RWPE2 (cell line): ENCODE results near the gene PRKAR2A.

Source experiments
- ATAC-seq: fragments of 200-7000 bp; cut with Tn5 transposase; 3 replicates; pipeline ENCODE4 v1.9.1; 2021; ENCODE audit warnings: low read depth
- DNase-seq: peaks from one replicate; pipeline ENCODE4 v3.0.0-alpha.2; 2020; ENCODE audit warnings: low spot score
- H3K27ac ChIP-seq: fragments of 450-650 bp; 2 replicates; pipeline ENCODE4 v1.5.1; 2017; ENCODE audit warnings: mild to moderate bottlenecking; ENCODE audit not compliant: poor library complexity, severe bottlenecking
- H3K27me3 ChIP-seq: fragments of 250-450 bp; sonication (Bioruptor Pico); 2 replicates; pipeline ENCODE4 v1.5.1; 2021; ENCODE audit warnings: mild to moderate bottlenecking, moderate library complexity; ENCODE audit not compliant: insufficient read depth, poor library complexity, severe bottlenecking
- H3K36me3 ChIP-seq: fragments of 250-450 bp; sonication (Bioruptor Pico); 2 replicates; pipeline ENCODE4 v1.5.1; 2020; ENCODE audit warnings: low read depth, mild to moderate bottlenecking, moderate library complexity
- H3K4me1 ChIP-seq: fragments of 250-450 bp; sonication (Bioruptor Pico); 2 replicates; pipeline ENCODE4 v1.5.1; 2021; ENCODE audit warnings: mild to moderate bottlenecking, moderate library complexity; ENCODE audit not compliant: insufficient read depth, poor library complexity, severe bottlenecking
- H3K4me3 ChIP-seq: fragments of 250-450 bp; sonication (Bioruptor Pico); 2 replicates; pipeline ENCODE4 v1.5.1; 2021; ENCODE audit warnings: mild to moderate bottlenecking, moderate library complexity; ENCODE audit not compliant: severe bottlenecking
- H3K9me3 ChIP-seq: fragments of 250-450 bp; sonication (Bioruptor Pico); 2 replicates; pipeline ENCODE4 v1.5.1; 2021; ENCODE audit warnings: mild to moderate bottlenecking, moderate library complexity; ENCODE audit not compliant: severe bottlenecking
- CTCF ChIP-seq: fragments of 450-650 bp; IDR thresholded peaks from one replicate; pipeline ENCODE4 v1.5.1; 2017; ENCODE audit warnings: mild to moderate bottlenecking, moderate library complexity; ENCODE audit not compliant: poor library complexity, severe bottlenecking

Gene PRKAR2A

GRCh38 chr3:48847053-48847503 is 596 bp downstream of the PRKAR2A start:
- TF ChIP-seq CTCF: no peak
- no peaks in the 10 kb centered on the region for H3K27me3 ChIP-seq
- H3K36me3 ChIP-seq: peaks cover 10% of the 10 kb centered on the region
- DNase-seq (peak; percentile 83), ATAC-seq (peak; percentile 76)
- H3K4me3 ChIP-seq: peak overlapping the region; percentile 57
- peaks cover 4% of the 10 kb centered on the region for H3K4me1 ChIP-seq
- H3K27ac ChIP-seq: peak overlapping the region; percentile 72
- H3K9me3 ChIP-seq: no peaks in the 10 kb centered on the region

DNA sequence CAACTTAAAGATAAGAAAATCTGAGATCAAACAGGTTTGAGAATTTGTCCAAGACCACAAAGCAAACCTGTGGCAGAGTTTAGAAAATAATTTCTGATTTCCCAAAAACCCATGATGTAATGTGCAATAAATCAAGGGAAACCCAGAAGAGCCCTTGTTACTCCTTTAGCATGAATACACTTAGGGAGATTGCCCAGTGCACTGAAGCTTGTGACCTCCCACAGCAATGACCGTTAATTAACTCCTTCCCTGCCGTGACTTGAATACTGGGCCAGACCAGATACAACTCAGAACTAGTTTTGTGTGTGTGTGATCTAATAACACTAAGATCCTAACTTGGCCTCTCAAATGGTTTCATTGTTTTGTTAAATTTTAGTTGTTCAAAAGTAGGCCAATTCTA is 2.5 kb downstream of the PRKAR2A start:
- Histone ChIP-seq H3K4me1 (peaks cover 4% of the 10 kb centered on the region), H3K27me3 (no peaks in the 10 kb centered on the region), H3K27ac (no peak overlapping the region), H3K9me3 (no peaks in the 10 kb centered on the region), H3K4me3 (no peak overlapping the region), H3K36me3 (peaks cover 10% of the 10 kb centered on the region)
- DNase-seq (no peak), ATAC-seq (no peak)
- TF ChIP-seq CTCF: no peak

DNA sequence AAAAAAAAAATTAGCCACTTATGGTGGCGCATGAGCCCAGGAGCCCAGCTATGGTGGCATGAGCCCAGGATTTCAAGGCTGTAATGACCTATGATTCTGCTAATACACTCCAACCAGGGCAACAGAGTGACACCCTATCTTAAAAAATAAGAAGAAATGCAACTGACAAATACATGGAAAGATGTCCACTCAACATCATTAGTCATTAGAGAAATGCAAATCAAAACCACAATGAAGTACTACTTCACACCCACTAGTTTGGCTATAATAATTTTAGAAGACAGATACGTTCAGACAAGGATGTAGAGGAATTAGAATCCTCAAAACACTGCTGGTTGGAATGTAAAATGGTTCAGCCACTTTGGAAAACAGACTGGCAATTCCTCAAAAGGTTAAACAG is 10.5 kb downstream of the PRKAR2A start:
- Histone ChIP-seq H3K36me3 (no peaks in the 10 kb centered on the region), H3K4me1 (no peaks in the 10 kb centered on the region), H3K4me3 (no peak overlapping the region), H3K27ac (no peak overlapping the region), H3K9me3 (no peaks in the 10 kb centered on the region), H3K27me3 (no peaks in the 10 kb centered on the region)
- DNase-seq: no peak
- no peak for TF ChIP-seq CTCF
- no peak for ATAC-seq

- ATAC-seq: no peak
- Histone ChIP-seq H3K4me3 (no peak overlapping the region), H3K9me3 (no peaks in the 10 kb centered on the region), H3K36me3 (no peaks in the 10 kb centered on the region), H3K27ac (no peak overlapping the region), H3K4me1 (no peaks in the 10 kb centered on the region), H3K27me3 (no peaks in the 10 kb centered on the region)
- no peak for DNase-seq
- no peak for TF ChIP-seq CTCF
Observed at GRCh38 chr3:48835650-48836366, 11.9 kb downstream of the PRKAR2A start.

DNA sequence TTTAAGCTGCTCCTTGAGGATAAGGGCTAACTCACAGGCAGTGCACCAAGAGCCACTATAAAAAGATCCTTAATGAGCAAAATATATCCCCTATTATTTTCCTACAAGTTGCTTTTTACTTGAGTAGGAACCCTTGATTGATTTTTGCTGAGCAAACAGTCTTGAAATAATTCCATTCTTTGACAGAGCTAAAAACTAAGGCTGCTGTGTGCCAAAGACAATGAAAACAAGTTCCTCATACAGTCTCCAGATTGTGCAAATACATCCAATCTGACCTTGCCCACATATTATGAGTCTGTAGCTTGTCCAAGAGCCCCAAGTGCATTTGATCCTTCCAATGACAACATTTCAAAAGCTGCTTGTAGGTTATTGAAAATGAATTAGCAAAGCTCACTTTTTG is 15.0 kb downstream of the PRKAR2A start:
- TF ChIP-seq CTCF: no peak
- Histone ChIP-seq H3K36me3 (no peaks in the 10 kb centered on the region), H3K9me3 (no peaks in the 10 kb centered on the region), H3K27ac (no peak overlapping the region), H3K4me1 (no peaks in the 10 kb centered on the region), H3K27me3 (no peaks in the 10 kb centered on the region), H3K4me3 (no peak overlapping the region)
- ATAC-seq (no peak), DNase-seq (no peak)
